Fibroblast of peridontal ligament (primary cell): Measurements from ENCODE around the gene AUP1.

Source experiments
- DNase-seq: peaks from one replicate; pipeline ENCODE4 v3.0.0-alpha.2; 2010; ENCODE audit errors: extremely low read depth

AUP1 gene

DNA sequence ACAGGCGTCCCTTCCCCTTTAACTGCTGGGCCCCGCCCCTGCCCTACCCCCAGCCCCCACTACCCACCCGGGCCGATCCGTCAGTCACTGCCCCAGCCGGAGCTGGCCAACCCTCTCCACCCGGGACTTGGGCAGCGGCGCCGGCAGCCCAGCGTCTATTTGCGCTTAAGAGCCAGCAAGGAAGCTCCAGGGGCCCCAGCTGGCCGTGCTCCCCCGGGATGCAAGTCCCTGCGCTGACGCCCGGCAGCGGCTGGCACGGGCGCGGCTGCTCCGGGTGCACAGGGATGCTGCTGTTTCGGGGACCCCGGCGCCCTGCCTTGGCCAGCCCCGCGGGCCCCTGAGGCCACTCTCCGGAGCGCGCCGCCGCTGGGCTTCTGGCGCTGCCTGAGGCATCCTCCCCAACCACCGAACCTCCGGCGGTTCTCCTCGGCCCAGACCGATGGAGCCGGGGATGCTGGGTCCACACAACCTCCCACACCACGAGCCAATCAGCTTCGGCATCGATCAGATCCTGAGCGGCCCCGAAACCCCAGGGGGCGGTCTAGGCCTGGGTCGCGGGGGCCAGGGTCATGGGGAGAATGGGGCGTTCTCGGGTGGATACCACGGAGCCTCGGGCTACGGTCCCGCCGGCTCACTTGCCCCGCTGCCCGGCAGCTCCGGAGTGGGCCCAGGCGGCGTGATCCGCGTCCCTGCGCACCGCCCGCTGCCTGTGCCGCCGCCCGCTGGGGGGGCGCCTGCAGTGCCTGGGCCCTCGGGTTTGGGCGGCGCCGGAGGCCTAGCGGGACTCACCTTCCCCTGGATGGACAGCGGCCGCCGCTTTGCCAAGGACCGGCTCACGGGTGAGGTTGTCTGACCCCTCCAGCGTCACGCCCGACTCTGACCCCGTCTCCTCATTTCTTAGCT is 14.9 kb downstream of the AUP1 start, which contains the start of gene TLX2:
Gene TLX2 (plus strand): TSS at position 83 of the 903 bp plus-strand sequence. CDS start 357 bp downstream, at position 440.
- no peak for DNase-seq

DNA sequence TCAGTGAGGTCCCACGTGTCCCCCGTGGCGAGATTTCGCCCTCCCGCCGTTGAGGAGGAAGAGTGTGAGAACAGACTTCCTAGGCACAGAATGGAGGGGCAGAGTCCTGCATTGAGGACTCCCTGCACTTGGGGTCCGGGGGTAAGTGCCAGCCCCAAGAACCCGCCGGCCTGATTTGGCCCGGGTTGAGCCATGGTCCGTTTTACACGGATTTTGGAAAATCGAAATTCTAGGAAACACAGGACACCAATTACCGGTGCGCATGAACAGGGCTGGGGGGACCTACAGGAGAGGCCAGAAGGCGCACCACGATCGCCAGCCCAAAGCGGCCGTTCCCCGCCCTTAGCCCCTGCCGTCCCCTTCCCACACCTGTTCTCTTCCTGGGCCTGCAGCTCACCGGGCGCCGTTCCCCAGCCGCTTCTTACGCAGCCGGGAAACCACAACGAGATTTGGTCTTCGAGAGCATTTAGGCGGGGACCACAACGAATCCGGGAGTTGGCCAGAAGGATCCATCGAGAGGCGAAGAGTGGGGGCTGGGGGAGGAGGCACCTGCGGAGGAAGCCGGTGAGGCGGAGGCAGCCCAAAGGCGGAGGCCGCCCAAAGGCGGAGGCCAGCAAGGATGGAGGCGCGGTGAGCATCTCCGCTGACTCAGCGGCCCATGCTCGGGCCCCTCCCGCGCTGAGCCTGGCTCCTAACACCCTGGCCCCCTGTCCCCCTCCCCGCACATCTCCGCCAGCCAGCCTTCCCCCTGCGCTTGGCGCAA is 15.7 kb downstream of the AUP1 start:
- no peak for DNase-seq

- DNase-seq, result no peak
Observed at GRCh38 chr2:74512744-74513604, 16.5 kb downstream of the AUP1 start.

DNA sequence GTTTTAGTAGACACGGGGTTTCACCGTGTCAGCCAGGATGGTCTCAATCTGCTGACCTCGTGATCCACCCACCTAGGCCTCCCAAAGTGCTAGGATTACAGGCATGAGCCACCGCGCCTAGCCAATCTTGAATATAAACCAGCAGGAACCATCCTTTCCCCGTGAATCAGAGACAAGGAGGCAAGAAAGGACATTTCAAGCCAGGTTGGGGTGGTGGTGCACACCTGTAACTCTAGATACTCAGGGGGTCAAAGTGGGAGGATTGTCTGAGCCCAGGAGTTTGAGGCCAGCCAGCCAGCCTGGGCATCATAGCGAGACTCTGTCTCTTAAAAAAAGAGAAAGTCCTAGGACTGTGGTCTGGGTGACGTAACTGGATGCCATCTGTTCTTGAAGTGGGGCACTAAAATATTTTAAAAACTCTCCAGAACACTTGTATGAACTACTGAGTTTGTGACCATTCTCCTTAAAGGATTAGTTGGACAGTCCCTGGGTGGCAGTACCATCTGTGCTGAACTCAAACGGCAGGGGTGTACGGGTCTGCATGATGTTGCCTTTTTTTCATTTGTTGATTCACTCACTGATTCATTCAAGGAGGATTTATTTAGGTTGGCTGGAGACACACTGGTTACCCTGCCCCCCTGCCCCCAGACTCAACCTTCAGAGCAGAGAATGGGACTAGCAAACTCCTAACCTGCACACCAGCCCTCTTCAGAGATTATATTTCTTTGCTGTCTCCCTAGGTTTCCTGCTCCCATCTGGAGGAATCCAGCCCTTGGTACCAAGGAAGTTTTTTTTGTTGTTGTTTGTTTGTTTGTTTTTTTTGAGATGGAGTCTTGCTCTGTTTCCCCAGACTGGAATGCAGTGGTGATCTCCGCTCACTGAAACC is 18.2 kb downstream of the AUP1 start:
- DNase-seq, result peak; percentile 49

DNA sequence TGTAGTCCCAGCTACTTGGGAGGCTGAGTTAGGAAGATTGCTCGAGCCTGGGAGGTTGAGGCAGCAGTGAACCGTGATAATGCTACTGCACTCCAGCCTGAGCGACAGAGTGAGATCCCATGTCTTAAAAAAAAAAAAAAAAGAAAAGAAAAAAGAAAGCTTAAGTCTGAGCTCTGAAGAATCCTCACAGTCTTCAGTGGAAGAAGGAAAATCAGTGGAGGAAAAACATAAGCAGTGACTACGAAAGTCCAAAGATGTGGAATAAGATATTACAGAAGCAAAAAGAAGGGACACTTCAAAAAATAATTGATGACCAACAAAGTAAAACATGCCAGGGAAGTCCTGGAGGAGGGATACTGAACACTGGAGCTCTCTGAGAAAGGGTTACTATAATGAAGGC is 19.2 kb downstream of the AUP1 start:
- DNase-seq, result no peak

DNA sequence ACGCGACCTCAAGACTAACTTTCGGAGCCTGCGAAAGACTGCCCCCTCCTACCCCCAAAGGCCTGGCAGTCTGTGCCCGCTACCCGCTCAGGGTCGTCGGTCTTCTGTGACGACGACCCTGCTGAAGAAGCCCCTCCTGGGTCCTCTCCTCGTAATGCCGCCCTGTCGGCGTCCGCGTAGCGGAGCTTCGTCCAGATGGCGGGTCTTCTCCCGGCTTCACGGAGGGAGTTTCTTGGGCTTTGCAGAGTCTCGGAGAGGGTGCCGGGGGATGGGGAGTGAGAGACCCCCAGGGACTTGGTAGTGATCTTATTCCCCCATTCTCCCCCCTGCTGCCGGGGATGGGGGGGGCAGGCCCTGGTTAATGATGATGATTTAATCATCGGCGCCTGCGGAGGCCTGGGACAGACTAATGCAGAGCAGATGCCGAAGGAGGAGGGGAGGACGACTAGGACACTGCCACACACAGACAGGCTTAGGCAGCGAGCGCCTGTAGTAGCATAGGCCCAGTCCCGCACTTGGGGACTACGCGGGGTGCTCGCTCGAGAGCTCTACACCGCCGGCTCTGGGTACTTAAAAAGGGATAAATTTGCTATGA is 21.5 kb downstream of the AUP1 start:
- DNase-seq, result peak; percentile 62

- DNase-seq, result peak; percentile 98
Observed at GRCh38 chr2:74507145-74507925, 22.2 kb downstream of the AUP1 start, which contains the start of gene PCGF1. TSS of gene PCGF1 (minus strand) at chr2:74507695. CDS start at chr2:74507668, 27 bp downstream.

GRCh38 chr2:74505448-74506246 is 23.9 kb downstream of the AUP1 start:
- no peak for DNase-seq

- DNase-seq, result no peak
Observed at GRCh38 chr2:74504591-74504990, 24.9 kb downstream of the AUP1 start.

DNA sequence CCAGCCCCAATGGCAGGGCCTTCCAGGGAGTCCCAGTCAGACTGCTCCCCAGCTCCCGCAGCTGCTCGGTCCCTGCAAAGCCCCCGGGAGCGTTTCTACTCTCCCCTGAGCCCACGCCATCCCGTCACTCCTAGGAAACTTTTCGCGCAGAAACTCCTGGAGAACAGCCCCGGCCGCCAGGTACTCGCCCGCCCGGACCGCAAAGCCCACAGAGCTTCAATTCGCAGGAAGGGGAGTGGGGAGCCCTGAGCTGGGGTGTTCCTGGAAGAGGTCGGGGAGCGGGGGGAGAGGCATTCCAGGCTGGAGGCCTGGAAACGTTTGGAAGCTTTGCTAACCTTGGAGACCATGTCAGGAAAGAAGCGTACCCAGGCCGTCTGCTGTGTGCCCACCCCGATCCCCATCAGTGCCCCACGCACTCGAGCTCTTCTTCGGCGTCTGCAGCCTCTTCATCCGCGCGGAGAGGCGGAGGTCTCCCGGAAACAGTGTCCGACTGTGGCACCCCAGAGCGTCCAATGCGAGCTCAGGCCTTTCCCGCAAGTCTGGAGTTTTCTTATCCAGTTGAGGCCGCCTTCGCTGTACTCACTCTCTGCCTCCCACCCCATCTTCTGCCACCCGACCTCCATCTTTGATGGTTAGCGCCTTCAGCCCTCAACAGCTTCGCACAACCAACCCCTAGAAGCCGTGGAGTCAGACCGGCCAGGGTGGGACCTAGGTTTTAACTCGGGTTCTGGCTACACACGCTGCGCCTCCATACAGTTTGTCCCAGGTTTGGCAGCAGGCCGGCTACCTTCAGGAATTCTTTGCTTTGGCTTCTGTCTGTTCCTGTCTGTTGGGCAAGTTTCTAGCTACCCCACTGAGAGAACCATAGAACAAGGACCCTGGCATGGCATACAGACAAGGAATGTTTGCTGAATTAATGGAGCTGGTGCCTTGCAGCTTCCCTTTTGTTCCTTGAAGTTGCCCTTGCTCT is 25.7 kb downstream of the AUP1 start:
- no peak for DNase-seq

DNA sequence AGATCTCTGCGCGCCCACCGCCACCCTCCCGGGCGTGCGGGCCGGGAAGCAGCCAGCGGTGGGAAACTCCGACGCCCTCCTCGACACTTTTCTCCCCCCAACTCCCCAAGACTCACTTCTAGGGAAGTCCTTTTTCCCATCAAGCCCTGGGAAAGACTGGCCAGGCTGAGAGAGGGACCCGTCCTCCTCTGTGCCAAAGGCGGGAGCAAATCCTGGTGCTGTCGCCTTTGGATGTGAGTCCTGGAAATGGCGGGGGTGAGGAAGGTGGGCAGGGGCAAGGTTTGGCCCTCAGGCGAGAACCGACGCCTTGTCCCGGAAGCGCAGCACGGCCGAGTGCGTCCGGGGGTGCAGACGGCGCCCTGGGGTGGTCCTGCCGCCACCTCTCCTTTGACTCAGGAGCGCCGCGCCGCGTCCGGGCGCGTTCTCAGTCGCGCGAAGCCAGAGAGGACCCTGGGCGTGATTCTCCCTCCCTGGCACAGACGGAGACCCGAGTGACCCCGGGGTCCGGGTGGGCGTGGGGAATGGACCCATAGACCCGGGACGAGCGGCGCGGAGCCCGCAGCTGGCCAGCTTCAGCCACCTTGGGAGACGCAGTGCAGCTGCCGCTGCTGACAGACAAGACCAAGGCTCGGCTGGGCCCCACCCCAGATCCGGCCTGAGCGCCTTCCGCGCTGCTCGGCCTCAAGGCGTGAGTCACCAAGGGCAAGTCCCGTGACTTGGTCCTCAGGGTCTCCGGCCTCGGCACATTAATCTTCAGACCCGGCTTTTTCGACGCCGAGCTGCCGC is 26.6 kb downstream of the AUP1 start:
- DNase-seq, result peak; percentile 71

GRCh38 chr2:74502147-74502719 is 27.3 kb downstream of the AUP1 start:
- no peak for DNase-seq

- DNase-seq, result no peak
Observed at GRCh38 chr2:74501335-74502071, 28.0 kb downstream of the AUP1 start.

DNA sequence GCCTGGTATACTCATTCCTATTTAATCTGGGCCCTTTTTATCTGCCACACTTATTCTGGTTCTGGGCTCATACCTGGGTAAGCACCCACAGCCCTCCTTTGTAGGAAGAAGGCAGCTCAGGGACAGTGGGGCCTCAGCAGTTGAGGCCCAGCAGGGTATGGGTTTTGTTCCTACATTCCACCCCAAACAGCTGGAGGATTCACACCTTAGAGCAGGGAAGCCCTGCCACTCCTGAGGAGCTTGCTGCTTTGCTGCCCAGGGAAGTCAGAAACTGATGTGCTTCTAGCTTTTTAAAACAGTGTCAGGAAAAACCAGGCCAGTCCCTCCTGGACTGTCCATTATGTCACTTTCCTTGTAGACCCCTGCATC is 28.9 kb downstream of the AUP1 start:
- no peak for DNase-seq

- DNase-seq, result no peak
Observed at GRCh38 chr2:74499940-74500577, 29.4 kb downstream of the AUP1 start.
